ENCODE results near the gene KRTAP16-1.

- TF ChIP-seq CTCF (conservative IDR thresholded peaks at IDR 0.05 in 1 of 2, IDR thresholded peaks at IDR 0.05 in 1 of 2; ENCODE audit: extremely low read depth in 1 of 2, insufficient read depth in 1 of 2, low read depth in 1 of 2, low read length in 2 of 2), result no peak
- no peak for TF ChIP-seq EZH2 (IDR thresholded peaks at IDR 0.05; ENCODE audit: borderline replicate concordance, low read length)
Measured at GRCh38 chr17:41307647-41308046, 1.5 kb downstream of the KRTAP16-1 start.
